Suprapubic skin (tissue), 3 donors: ENCODE data around the gene INSL4.

Experiments used
- CTCF ChIP-seq, 2 donors: fragments of 200-600 bp in 1 of 2; fragments of 450-650 bp in 1 of 2; sonication (generic) in 1 of 2; IDR thresholded peaks; one replicate each; pipeline ENCODE4 v1.5.1; 2016 to 2019; ENCODE audit warnings: antibody characterized with exemption in 2 of 2, mild to moderate bottlenecking in 1 of 2, moderate library complexity in 1 of 2
- EP300 ChIP-seq: sonication (generic); formaldehyde crosslinking; IDR thresholded peaks from one replicate; pipeline ENCODE4 v1.6.1; 2017; ENCODE audit warnings: antibody characterized with exemption
- POLR2A ChIP-seq, 2 donors: fragments of 450-650 bp; IDR thresholded peaks; one replicate each; pipeline ENCODE4 v1.6.1; 2017; ENCODE audit warnings: antibody characterized with exemption in 2 of 2, mild to moderate bottlenecking in 2 of 2, moderate library complexity in 2 of 2

GRCh38 chr9:5184776-5185175 lies 46.4 kb upstream of the INSL4 start:
- TF ChIP-seq EP300 (no peak), CTCF (IDR thresholded peaks at IDR 0.05) (no peak), POLR2A (IDR thresholded peaks at IDR 0.05) (no peak)
